RWPE2 (cell line): Measurements from ENCODE around the gene MYOM3.

Experiments
- ATAC-seq: fragments of 200-7000 bp; cut with Tn5 transposase; 3 replicates; pipeline ENCODE4 v1.9.1; 2021; ENCODE audit warnings: low read depth
- DNase-seq: peaks from one replicate; pipeline ENCODE4 v3.0.0-alpha.2; 2020; ENCODE audit warnings: low spot score
- H3K27ac ChIP-seq: fragments of 450-650 bp; 2 replicates; pipeline ENCODE4 v1.5.1; 2017; ENCODE audit warnings: mild to moderate bottlenecking; ENCODE audit not compliant: poor library complexity, severe bottlenecking
- H3K27me3 ChIP-seq: fragments of 250-450 bp; sonication (Bioruptor Pico); 2 replicates; pipeline ENCODE4 v1.5.1; 2021; ENCODE audit warnings: mild to moderate bottlenecking, moderate library complexity; ENCODE audit not compliant: insufficient read depth, poor library complexity, severe bottlenecking
- H3K36me3 ChIP-seq: fragments of 250-450 bp; sonication (Bioruptor Pico); 2 replicates; pipeline ENCODE4 v1.5.1; 2020; ENCODE audit warnings: low read depth, mild to moderate bottlenecking, moderate library complexity
- H3K4me1 ChIP-seq: fragments of 250-450 bp; sonication (Bioruptor Pico); 2 replicates; pipeline ENCODE4 v1.5.1; 2021; ENCODE audit warnings: mild to moderate bottlenecking, moderate library complexity; ENCODE audit not compliant: insufficient read depth, poor library complexity, severe bottlenecking
- H3K4me3 ChIP-seq: fragments of 250-450 bp; sonication (Bioruptor Pico); 2 replicates; pipeline ENCODE4 v1.5.1; 2021; ENCODE audit warnings: mild to moderate bottlenecking, moderate library complexity; ENCODE audit not compliant: severe bottlenecking
- H3K9me3 ChIP-seq: fragments of 250-450 bp; sonication (Bioruptor Pico); 2 replicates; pipeline ENCODE4 v1.5.1; 2021; ENCODE audit warnings: mild to moderate bottlenecking, moderate library complexity; ENCODE audit not compliant: severe bottlenecking
- CTCF ChIP-seq: fragments of 450-650 bp; IDR thresholded peaks from one replicate; pipeline ENCODE4 v1.5.1; 2017; ENCODE audit warnings: mild to moderate bottlenecking, moderate library complexity; ENCODE audit not compliant: poor library complexity, severe bottlenecking

Gene MYOM3

GRCh38 chr1:24096009-24096738 lies 15.8 kb downstream of the MYOM3 start:
- ATAC-seq (no peak), DNase-seq (no peak)
- H3K27ac ChIP-seq = no peak overlapping the region
- no peak overlapping the region for H3K4me3 ChIP-seq
- H3K4me1 ChIP-seq = no peaks in the 10 kb centered on the region
- H3K36me3 ChIP-seq = no peaks in the 10 kb centered on the region
- H3K27me3 ChIP-seq = no peaks in the 10 kb centered on the region
- no peaks in the 10 kb centered on the region for H3K9me3 ChIP-seq
- TF ChIP-seq CTCF = no peak

- Histone ChIP-seq H3K36me3 (no peaks in the 10 kb centered on the region), H3K4me1 (no peaks in the 10 kb centered on the region), H3K27me3 (no peaks in the 10 kb centered on the region), H3K27ac (no peak overlapping the region), H3K9me3 (no peaks in the 10 kb centered on the region), H3K4me3 (no peak overlapping the region)
- no peak for DNase-seq
- ATAC-seq = no peak
- TF ChIP-seq CTCF = no peak
Measured at GRCh38 chr1:24095140-24095859, 16.6 kb downstream of the MYOM3 start.

GRCh38 chr1:24094554-24094953 lies 17.4 kb downstream of the MYOM3 start:
- H3K36me3 ChIP-seq = no peaks in the 10 kb centered on the region
- ATAC-seq (no peak), DNase-seq (no peak)
- no peak overlapping the region for H3K27ac ChIP-seq
- TF ChIP-seq CTCF = no peak
- no peaks in the 10 kb centered on the region for H3K4me1 ChIP-seq
- H3K4me3 ChIP-seq = no peak overlapping the region
- H3K27me3 ChIP-seq = no peaks in the 10 kb centered on the region
- H3K9me3 ChIP-seq = no peaks in the 10 kb centered on the region

- Histone ChIP-seq H3K4me1 (no peaks in the 10 kb centered on the region), H3K27ac (no peak overlapping the region), H3K9me3 (no peaks in the 10 kb centered on the region), H3K36me3 (no peaks in the 10 kb centered on the region), H3K4me3 (no peak overlapping the region), H3K27me3 (no peaks in the 10 kb centered on the region)
- TF ChIP-seq CTCF = no peak
- DNase-seq = no peak
- no peak for ATAC-seq
Measured at GRCh38 chr1:24093732-24094131, 18.2 kb downstream of the MYOM3 start.

- DNase-seq (no peak), ATAC-seq (no peak)
- Histone ChIP-seq H3K36me3 (no peaks in the 10 kb centered on the region), H3K4me3 (no peak overlapping the region), H3K4me1 (no peaks in the 10 kb centered on the region), H3K27me3 (no peaks in the 10 kb centered on the region), H3K9me3 (no peaks in the 10 kb centered on the region), H3K27ac (no peak overlapping the region)
- no peak for TF ChIP-seq CTCF
Measured at GRCh38 chr1:24092979-24093378, 19.0 kb downstream of the MYOM3 start.
